ENCODE measurements around the gene COP1.

Gene COP1

GRCh38 chr1:176193663-176194062 is 13.4 kb downstream of the COP1 start:
- ChIA-PET CTCF (interaction anchor here (1.0 kb wide), 1 partner anchor 11 kb away, joined by 3 read pairs; no protein-coding TSS in a partner anchor), POLR2A (no interaction called here)
- H3K4me3 ChIP-seq (ENCODE audit: low read depth, low read length) = no peak overlapping the region
- no peak for DNase-seq (ENCODE audit: low read depth, low spot score)
- TF ChIP-seq CTCF (IDR thresholded peaks at IDR 0.05; ENCODE audit: insufficient read depth, low read length, missing control alignments) = no peak

GRCh38 chr1:176193023-176193422 is 14.1 kb downstream of the COP1 start:
- CTCF ChIA-PET = no interaction called here
- POLR2A ChIA-PET = interaction anchor here (1.3 kb wide), 1 partner anchor 15 kb away, joined by 4 read pairs; no protein-coding TSS in a partner anchor
- DNase-seq (ENCODE audit: low read depth, low spot score) = no peak
- no peak overlapping the region for H3K4me3 ChIP-seq (ENCODE audit: low read depth, low read length)
- no peak for TF ChIP-seq CTCF (IDR thresholded peaks at IDR 0.05; ENCODE audit: insufficient read depth, low read length, missing control alignments)

GRCh38 chr1:176188604-176189003 is 18.5 kb downstream of the COP1 start:
- no peak overlapping the region for H3K4me3 ChIP-seq (ENCODE audit: low read depth, low read length)
- ChIA-PET POLR2A (no interaction called here), CTCF (no interaction called here)
- TF ChIP-seq CTCF (IDR thresholded peaks at IDR 0.05; ENCODE audit: insufficient read depth, low read length, missing control alignments) = no peak
- no peak for DNase-seq (ENCODE audit: low read depth, low spot score)

GRCh38 chr1:176187001-176187400 is 20.1 kb downstream of the COP1 start:
- DNase-seq (ENCODE audit: low read depth, low spot score) = no peak
- H3K4me3 ChIP-seq (ENCODE audit: low read depth, low read length) = no peak overlapping the region
- CTCF ChIA-PET = interaction anchor here (0.7 to 1.0 kb wide), 2 partner anchors 15 to 18 kb away, joined by 3 to 4 read pairs; no protein-coding TSS in a partner anchor
- POLR2A ChIA-PET = no interaction called here
- TF ChIP-seq CTCF (IDR thresholded peaks at IDR 0.05; ENCODE audit: insufficient read depth, low read length, missing control alignments) = no peak

- no peak for DNase-seq (ENCODE audit: low read depth, low spot score)
- ChIA-PET CTCF (no interaction called here), POLR2A (no interaction called here)
- TF ChIP-seq CTCF (IDR thresholded peaks at IDR 0.05; ENCODE audit: insufficient read depth, low read length, missing control alignments) = no peak
- H3K4me3 ChIP-seq (ENCODE audit: low read depth, low read length) = no peak overlapping the region
Observed at GRCh38 chr1:176183618-176184017, 23.5 kb downstream of the COP1 start.

GRCh38 chr1:176178316-176178715 is 28.8 kb downstream of the COP1 start:
- POLR2A ChIA-PET = no interaction called here
- CTCF ChIA-PET = no interaction called here
- no peak overlapping the region for H3K4me3 ChIP-seq (ENCODE audit: low read depth, low read length)
- no peak for TF ChIP-seq CTCF (IDR thresholded peaks at IDR 0.05; ENCODE audit: insufficient read depth, low read length, missing control alignments)
- DNase-seq (ENCODE audit: low read depth, low spot score) = no peak
